GM18907 (cell line): ENCODE results near the gene SLC25A4.
"Not testable (repeated sequence)": the region's sequence is repeated elsewhere in the genome, so short reads cannot be mapped to it uniquely, and the experiment has no call there.

Experiments used
- ATAC-seq: cut with Tn5 transposase; IDR thresholded peaks from one replicate; pipeline ENCODE4 v1.9.1; 2021; ENCODE audit warnings: mild to moderate bottlenecking, moderate library complexity; ENCODE audit not compliant: unreplicated experiment

Gene SLC25A4

DNA sequence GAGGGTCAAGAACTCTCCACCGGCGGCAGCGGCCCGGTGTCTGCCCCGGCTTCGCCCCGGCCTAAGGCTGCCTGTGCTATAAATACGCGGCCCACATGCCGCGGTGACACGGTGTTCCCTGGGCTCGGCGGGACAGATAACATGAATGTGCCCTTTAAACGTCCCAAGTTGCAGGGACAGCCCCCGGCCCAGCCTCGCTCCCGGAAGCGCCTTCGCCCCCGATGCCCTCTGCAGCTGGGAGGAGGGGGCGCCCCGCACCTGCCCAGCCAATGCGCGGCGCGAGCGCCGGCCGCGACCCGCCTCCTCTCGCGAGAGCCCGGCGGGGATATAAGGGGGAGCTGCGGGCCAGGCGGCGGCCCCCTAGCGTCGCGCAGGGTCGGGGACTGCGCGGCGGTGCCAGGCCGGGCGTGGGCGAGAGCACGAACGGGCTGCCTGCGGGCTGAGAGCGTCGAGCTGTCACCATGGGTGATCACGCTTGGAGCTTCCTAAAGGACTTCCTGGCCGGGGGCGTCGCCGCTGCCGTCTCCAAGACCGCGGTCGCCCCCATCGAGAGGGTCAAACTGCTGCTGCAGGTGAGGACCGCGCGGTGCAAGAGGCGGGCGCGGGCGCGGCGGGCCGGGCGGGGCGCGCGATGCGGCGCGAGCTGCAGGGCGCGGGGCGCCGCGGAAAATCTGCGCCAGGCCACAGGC lies at the start of gene SLC25A4:
SLC25A4 (plus strand) TSS at position 355 of the 689 bp plus-strand sequence; CDS start at position 462, 107 bp downstream.
- peak; percentile 98 for ATAC-seq

DNA sequence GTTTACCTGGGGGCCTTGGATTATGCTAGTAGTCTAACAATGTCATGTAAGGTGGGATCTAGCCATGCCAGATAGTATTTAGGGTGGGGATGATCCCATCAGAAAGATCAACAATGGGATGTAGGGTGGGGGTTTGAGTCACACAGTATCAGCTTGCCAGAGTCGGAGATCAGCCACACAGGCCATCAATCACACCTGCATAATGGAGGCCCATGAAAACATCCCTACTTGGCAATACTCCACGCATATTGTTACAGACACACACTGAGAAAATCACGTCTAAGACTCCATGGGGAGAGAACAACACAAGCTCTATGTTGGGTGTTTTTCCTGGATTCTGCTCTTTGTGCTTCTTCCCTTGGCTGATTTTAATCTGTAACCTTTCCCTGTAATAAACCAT lies 49.5 kb upstream of the SLC25A4 start:
- ATAC-seq = no peak

DNA sequence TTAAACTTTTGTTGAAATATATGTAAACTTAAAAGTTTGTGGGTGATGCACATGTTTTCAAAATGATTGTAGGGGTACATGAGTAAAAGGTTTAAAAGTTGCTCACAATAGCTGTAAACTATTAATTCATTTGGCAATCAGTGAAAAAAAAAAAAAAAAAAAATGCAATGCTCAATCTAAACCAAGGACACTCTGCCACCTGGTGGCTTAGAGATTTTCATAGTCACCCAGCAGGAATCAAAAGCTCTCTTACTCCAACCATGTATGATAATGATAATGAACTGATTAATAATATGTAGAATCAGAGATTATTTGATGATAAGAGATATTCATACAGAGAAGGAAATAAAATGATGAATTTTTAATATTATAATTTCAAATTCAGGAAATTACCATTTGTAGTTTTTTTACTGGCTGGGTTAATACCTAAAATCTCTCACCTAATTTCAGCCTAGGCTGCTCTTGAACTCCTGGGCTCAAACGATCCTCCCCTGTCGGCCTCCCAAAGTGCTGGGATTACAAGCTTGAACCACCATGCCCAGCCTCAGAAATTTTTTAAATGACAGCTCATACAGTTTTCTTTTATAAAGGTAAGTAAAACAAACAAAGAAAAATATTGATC lies 46.9 kb upstream of the SLC25A4 start:
- no peak for ATAC-seq

DNA sequence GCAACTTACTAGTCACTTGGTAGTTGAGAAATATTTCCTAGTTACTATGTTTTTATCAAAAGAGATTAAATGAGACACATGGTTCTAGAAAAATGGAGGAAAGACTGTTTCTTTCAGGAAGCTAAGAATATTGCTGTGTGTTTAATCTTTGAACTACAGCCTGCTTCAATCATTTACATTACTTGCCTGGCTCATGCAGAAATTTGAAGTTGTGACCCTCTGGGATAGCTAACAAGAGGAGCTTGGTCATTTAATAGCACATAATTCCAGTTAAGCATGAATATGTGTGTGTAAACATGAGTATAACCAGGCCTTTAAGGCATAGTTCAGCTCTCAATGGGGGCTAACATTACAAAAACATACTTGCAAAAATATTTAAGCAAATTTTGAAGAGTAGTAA lies 44.6 kb upstream of the SLC25A4 start:
- ATAC-seq = no peak

DNA sequence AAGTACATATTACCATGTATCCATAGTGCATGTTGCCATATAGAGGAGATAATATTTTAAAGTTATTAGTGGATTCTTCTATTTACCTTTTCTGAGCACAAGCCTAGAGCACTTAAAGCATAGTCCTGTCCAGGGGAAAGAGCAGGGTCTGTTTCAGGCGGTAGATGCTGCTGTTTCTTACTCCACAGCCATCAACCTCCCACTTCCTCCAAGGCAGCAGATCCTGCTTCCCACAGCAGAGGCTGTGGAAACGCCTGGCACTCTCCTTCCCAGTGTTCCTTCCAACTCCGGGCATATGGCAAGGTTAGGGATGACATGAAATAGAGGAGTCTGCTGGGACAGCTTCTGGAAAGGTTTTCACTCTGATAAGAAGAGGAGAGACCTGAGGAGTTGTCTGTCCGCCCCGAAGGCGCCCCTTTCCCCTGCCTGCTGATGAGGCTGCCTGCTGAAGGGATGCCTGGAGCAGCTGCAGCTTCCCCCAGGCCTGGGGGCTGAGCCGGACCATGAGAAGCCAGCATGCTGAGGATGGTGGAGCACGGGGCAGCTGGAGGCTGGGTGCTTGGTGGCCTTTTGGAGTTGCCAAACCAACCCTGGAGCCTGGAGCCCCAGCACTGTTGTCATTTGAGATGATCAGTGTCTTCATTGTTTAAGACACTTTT lies 43.9 kb upstream of the SLC25A4 start:
- no peak for ATAC-seq

DNA sequence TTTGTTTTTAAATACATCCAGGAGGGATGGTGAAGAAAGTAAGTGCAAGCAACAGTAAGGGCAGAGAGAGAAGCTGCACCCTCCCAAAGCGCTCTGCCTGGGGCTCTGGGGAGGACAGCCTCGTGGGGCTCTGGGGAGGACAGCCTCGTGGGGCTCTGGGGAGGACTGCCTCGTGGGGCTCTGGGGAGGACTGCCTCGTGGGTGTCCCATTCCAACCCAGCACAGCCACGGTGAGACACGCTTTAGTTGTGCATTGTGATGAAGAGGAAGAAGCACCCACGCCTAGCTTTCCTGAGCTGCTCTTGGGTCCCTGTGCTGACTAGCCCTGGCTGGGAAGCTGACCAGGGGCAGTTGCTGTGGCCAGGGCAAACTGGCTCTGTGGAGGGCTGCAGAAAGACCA lies 43.1 kb upstream of the SLC25A4 start:
- no peak for ATAC-seq

DNA sequence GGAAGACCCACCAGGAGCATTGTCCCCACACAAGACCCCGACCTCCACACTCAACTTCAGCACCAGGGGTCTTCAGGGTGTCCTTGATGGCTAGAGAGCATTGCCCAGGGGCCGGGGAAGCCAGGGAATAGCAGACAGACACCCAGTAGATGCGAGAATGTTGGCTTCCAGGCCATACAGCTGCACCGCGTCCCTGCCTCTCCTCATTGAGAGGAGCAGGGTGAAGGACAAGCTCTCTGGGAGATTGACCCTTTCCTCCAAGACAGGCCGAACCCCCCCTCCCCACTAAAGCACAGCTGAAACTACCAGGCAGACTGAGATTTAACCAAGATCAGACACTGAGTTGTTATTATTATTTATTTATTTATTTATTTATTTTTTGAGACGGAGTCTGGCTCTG lies 42.6 kb upstream of the SLC25A4 start:
- no peak for ATAC-seq

DNA sequence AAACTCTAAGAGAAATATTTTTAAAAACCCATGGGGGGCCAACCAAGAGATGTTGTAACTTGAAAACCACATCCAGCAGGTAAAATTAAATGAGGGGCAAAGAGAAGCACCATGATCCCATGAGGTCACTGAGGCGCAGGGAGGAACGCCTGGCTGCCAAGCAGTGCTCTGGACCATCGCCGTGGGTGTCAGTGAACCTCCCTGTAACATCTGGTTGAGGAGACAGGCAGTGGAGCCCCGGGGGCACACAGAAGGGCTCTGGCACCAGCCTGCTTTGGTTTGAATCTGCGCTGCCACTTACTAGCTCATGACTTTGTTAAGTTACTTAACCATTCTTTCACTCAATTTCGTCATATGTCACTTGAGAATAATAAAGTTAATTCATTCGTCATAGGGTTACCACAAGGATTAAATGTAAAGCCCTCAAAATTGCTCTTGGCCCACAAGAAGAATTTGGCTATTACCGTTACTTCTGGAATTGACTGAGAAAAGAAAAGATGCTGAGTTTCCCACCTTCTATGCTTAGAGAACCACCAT lies 41.6 kb upstream of the SLC25A4 start:
- no peak for ATAC-seq

DNA sequence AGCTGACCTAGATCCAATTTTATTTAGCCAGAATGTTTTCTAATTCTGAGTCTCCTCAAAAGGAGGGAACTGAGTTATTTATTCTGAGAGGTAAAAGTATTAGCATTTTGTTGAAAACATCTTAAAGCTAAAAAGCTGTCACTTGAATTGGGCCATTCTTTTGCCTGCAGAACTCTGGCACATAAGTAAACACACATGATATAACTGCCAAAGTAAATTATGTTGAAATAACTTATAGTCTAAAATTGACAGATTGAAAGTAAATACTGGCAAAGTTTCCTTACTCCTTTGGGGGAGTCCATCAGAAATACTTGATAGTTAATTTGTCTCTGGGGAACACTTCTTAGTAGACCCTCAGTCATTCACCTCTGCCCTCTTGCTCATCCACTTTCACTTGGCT lies 38.3 kb upstream of the SLC25A4 start:
- ATAC-seq = no peak

DNA sequence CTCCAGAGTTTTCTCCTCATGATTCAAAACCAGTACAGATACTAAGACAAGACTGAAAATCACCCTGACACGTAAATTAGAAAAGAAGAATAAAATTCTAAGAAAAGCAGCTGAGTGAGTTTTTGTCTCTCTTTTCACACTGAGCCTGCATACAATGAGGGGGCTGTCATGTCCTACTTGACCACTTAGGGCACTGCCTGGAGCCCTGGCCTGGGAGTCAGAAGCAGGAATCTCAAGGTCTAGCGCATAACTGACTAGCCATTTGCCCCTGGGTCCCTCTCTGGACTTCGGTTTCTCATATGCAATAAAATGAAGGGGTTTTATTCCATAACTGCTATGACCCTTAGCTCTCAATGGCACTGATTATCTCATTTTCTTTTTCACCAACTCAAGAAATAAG lies 36.7 kb upstream of the SLC25A4 start:
- ATAC-seq = no peak

DNA sequence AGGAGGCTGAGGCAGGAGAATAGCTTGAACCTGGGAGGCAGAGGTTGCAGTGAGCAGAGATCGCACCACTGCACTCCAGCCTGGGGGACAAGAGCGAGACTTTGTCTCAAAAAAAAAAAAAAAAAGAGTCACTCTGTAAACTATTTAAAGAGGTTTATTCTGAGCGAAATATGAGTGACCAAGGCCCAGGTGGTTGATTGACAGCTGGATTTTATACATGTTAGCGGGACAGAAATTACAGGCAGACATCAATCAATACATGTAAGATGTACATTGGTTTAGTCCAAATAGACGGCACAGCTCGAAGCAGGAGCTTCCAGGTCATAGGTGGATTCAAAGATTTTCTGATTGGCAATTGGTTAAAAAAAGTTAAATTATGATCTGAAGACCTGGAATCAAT lies 35.5 kb upstream of the SLC25A4 start:
- ATAC-seq = not testable (repeated sequence)

DNA sequence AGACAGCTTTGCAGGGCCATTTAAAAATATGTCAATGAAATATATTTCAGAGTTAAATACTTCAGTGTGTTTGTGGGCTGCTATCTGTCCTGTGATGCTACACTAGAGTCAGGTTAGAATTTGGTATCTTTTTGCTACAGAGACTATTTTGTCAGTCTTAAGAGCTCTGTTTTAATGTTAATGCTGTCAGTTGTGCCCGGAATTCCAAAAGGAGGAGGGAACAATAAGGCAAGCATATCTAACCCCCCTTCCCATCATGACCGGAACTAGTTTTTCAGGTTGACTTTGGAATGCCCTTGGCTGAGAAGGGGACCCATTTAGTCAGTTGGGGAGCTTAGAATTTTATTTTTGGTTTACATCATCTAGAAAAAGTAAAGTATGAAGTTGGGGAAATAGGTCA lies 34.9 kb upstream of the SLC25A4 start:
- ATAC-seq = no peak

DNA sequence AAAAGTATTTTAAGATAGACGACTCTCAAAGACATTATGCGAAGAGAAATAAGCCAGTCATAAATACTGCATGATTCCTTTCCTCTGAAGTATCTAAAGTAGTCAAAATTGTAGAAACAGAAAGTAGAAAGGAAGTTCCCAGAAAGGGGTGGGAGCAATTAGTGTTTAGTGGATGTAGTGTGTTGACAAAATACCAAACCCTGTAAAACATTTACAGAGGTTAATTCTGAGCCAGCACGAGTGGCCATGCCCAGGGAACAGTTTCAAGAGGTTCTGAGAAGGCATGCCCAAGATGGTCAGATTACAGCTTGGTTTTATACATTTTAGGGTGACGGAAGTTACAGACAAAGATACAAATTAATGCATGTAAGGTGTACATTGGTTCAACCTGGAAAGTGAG lies 34.4 kb upstream of the SLC25A4 start:
- peak; percentile 66 for ATAC-seq

DNA sequence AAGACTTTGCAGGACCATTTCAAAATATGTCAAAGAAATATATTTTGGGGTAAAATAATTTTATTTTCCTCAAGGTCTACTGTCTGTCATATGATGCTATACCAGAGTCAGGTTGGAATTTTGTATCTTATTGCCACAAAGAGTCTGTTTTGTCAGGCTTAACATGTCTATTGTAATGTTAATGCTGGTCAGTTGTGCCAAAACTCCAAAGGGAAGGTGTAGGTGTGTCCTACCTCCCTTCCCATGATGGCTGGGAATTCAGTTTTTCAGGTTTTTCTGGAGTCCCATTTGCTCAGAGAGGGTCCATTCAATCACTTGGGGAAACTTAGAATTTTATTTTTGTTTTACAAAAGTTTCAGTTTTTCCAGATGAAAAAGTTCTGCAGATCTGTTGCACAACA lies 33.3 kb upstream of the SLC25A4 start:
- ATAC-seq = no peak

DNA sequence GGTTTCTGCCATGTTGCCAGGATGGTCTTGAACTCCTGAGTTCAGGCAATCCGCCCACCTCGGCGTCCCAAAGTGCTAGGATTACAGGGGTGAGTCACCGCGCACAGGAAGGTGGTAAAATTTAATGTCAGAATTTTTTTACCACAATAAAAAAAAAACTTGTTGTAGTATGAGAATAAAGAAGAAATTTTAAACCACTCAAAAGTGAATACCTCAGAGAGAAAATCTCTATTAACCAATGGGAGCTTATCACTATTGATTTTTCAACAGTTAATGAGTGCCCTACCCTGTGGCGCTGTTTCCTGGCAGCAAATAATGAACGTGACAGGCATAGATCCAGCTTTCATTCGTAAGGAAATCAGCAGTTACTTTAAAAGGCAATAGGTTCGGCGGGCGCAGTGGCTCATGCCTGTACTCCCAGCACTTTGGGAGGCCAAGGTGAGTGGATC lies 32.7 kb upstream of the SLC25A4 start:
- ATAC-seq = no peak

DNA sequence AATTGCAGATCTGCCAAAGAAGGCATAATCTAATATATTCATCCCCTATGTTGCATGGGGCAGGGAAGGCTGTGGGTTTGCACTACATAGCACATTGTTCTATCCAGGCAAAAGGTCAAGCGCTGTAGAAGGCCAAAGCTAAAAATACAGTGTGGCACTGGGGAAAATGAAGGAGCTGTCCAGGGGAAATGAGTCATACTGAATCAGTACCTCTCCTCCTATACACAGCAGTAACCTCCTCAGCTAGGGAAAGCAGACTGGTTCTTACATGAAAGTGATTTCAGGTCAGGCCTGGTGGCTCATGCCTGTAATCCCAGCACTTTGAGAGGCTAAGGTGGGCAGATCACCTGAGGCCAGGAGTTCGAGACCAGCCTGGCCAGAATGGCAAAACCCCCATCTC lies 31.0 kb upstream of the SLC25A4 start:
- ATAC-seq = no peak

DNA sequence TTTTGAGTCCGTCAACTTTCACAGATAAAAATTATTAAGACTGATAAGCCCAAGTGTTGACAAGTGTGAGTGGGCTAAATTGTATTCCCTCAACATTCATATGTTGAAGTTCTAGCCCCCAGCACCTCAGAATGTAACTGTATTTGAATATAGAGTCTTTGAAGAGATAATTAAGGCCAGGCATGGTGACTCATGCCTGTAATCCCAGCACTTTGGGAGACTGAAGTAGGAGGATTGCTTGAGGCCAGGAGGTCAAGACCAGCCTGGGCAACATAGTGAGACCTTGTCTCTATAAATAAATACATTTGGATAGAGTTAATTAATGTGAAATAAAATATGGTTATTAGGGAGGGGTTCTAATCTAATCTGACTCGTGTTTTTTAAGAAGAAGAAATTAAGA lies 29.7 kb upstream of the SLC25A4 start:
- ATAC-seq = no peak

DNA sequence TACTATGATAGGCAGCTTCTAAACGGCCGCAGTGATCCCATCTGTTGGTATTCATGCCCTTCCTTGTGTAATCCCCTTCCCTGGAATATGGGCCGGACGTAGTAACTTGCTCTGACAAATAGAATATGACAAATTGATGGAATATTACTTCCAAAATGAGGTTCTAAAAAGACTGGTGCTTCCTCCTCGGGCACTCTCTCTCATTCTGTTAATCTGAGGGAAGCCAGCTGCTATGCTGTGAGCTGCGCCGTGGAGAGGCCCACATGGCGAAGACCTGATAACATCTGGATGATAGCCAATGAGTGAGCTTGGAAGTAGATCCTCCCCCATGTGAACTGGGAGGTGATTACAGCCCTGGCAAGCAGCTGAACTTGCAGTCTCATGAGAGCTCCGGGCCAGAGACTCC lies 27.2 kb upstream of the SLC25A4 start:
- ATAC-seq = no peak

DNA sequence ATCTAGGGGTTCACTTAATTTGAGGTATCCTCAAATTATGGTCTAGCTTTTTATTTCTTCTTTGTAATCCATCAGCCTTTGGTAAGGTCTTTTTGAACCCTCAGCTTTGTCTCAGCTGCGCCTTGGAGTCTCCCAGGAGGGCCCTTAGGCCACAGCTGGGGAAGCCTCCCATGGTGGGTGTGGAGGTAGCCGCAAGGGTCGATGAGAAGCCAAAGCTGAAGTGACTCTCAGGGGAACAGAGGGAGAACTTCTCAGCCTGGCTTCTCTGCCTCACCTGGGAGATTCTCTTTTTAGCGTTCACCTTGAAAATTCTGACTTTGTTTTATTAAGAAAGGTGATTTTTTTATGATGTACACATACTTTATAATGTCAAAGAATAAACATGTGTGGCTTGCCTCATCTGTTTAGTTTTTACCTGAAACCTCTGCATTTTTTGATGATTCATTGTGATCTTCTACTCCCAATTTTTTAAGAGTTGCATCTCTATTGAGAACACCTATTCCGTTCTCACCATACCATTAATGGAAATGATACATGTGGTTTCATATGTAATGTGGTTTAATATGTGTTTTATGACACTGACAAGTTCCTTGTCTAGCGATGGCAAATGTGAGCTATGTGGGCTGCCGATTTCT lies 25.6 kb upstream of the SLC25A4 start:
- no peak for ATAC-seq

DNA sequence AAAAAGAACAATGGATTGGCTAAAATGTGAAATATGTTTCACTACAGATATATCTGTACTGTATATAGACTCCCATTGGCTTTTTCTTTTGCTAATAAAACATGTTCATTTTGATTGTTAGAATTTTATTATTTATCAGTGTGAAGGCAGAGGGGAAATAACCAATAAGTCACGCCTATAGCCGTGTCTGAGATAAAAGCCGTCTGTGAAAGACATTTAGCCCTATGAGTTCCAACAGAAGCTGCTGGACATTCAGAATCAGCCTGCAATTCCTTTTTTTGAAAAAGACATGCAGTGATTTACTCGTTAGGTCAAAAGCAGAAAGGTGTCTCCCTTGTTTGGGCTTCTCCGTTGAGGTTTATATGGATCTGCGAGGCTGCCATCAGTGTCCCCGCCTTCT lies 24.2 kb upstream of the SLC25A4 start:
- no peak for ATAC-seq

DNA sequence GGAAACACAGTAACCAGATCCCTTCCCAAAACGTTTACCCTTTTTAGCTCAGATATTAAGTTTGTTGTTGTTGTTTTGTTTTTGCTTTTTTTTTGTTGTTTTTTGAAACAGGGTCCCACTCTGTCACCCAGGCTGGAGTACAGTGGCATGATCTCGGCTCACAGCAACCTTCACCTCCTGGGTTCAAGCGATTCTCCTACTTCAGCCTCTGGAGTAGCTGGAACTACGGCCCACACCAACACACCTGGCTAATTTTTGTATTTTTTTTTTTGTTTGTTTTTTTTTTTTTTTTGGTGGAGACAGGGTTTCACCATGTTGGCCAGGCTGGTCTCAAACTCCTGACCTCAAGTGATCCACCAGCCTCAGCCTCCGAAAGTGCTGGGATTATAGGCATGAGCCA lies 23.6 kb upstream of the SLC25A4 start:
- not testable (repeated sequence) for ATAC-seq
